ENCODE data around the gene PIPOX.

Gene PIPOX

DNA sequence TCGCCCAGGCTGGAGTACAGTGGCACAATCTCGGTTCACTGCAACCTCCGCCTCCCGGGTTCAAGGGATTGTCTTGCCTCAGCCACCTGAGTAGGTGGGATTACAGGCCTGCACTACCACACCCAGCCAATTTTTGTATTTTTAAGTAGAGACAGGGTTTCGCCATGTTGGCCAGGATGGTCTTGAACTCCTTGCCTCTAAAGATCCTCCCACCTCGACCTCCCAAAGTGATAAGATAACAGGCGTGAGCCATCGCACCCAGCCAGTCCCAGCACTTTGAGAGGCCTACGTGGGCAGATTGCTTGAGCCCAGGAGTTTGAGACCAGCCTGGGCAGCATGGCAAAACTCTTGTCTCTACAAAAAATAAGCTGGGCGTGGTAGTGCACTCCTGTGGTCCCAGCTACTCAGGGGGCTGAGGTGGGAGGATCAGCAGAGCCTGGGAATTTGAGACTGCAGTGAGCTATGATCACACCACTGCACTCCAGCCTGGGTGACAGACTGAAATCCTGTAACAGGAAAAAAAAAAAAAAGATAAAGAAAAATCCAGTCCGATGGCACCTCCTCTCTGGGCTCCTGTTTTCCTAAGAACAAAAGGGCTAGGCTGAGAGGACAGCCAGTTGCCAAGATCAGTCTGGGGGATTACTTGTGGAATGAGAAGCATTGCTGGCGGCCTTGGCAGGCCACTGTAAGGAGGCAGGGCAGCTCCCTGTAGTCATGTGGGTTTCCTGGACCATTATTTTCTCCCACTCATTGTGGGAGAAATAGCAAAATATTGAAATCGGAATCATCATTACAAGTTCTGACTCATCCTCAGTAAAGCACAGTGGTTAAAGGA lies 3.0 kb upstream of the PIPOX start:
- H3K18ac ChIP-seq (ENCODE audit: low read length): peak overlapping the region; percentile 22
- no peak overlapping the region for H2BK120ac ChIP-seq (ENCODE audit: low read depth, low read length)
- H3K4ac ChIP-seq (ENCODE audit: low read length): no peak overlapping the region
- no peaks in the 10 kb centered on the region for H3K36me3 ChIP-seq (replicated peaks in 1 of 2; ENCODE audit: control insufficient read depth in 2 of 2, insufficient read depth in 2 of 2, low read length in 2 of 2)
- peaks cover 23 to 53% of the 10 kb centered on the region in 2 donors for H3K4me1 ChIP-seq (ENCODE audit: control insufficient read depth in 2 of 2, insufficient read depth in 1 of 2, low read depth in 1 of 2, low read length in 2 of 2)
- H3K9me3 ChIP-seq (replicated peaks in 1 of 2; ENCODE audit: control insufficient read depth in 2 of 2, insufficient read depth in 1 of 2, low read depth in 1 of 2, low read length in 2 of 2): peaks cover 8 to 10% of the 10 kb centered on the region in 2 donors
- H4K8ac ChIP-seq (ENCODE audit: low read depth, low read length): no peak overlapping the region
- H3K4me3 ChIP-seq (ENCODE audit: low read length in 2 of 2): no peak overlapping the region
- no peak overlapping the region for H3K14ac ChIP-seq (ENCODE audit: low read length)
- H4K91ac ChIP-seq (ENCODE audit: low read depth, low read length, poor library complexity): no peak overlapping the region
- no peak overlapping the region for H3K23ac ChIP-seq (ENCODE audit: low read depth, low read length, poor library complexity)
- no peak overlapping the region for H2BK5ac ChIP-seq (ENCODE audit: low read length)
- no peak overlapping the region for H3K4me2 ChIP-seq (ENCODE audit: insufficient read depth, low read length, poor library complexity, severe bottlenecking)
- H2AK5ac ChIP-seq (ENCODE audit: low read depth, low read length): no peak overlapping the region
- no peak overlapping the region for H2BK12ac ChIP-seq (ENCODE audit: low read length)
- no peak overlapping the region for H3K9ac ChIP-seq (ENCODE audit: low read depth, low read length, poor library complexity)
- no peak overlapping the region for H3K27ac ChIP-seq (replicated peaks; ENCODE audit: low read length)
- WGBS, 2 donors (ENCODE audit: extremely low coverage in 2 of 2, insufficient read length in 2 of 2, insufficient replicate concordance in 1 of 2): no CpG with 5 or more reads among the region's 13 CpGs
- no peak for DNase-seq (ENCODE audit: low spot score)
- H2AFZ ChIP-seq (ENCODE audit: low read length): no peak overlapping the region
- no peaks in the 10 kb centered on the region for H3K27me3 ChIP-seq (ENCODE audit: control insufficient read depth in 3 of 3, insufficient read depth in 3 of 3, low read depth in 1 of 3, low read length in 3 of 3)
- H3K79me1 ChIP-seq (ENCODE audit: low read depth, low read length): no peaks in the 10 kb centered on the region
- H2BK15ac ChIP-seq (ENCODE audit: low read length): no peak overlapping the region

DNA sequence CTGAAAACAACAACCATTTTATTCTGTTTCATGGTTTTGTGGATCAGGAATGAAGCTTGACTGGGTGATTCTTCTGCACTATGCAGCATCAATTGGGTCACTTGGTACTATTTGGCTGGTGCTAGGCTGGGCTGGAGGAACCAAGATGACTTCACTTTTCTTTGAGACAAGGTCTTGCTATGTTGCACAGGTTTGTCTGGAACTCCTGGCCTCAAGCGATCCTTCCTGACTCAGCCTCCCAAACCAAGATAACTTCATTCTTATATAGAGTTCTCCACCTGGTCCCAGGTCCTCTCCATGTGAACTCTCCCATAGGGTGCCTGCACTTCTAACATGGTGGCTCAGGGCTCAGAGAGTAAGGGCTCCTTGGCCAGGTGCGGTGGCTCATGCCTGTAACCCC lies 1.9 kb upstream of the PIPOX start:
- H3K18ac ChIP-seq (ENCODE audit: low read length): peak overlapping the region; percentile 29
- H3K9ac ChIP-seq (ENCODE audit: low read depth, low read length, poor library complexity): no peak overlapping the region
- H3K14ac ChIP-seq (ENCODE audit: low read length): no peak overlapping the region
- no peak overlapping the region for H2BK12ac ChIP-seq (ENCODE audit: low read length)
- H3K4me2 ChIP-seq (ENCODE audit: insufficient read depth, low read length, poor library complexity, severe bottlenecking): no peak overlapping the region
- peaks cover 0 to 1% of the 10 kb centered on the region in 2 donors for H3K9me3 ChIP-seq (replicated peaks in 1 of 2; ENCODE audit: control insufficient read depth in 2 of 2, insufficient read depth in 1 of 2, low read depth in 1 of 2, low read length in 2 of 2)
- H2BK5ac ChIP-seq (ENCODE audit: low read length): no peak overlapping the region
- no peaks in the 10 kb centered on the region for H3K27me3 ChIP-seq (ENCODE audit: control insufficient read depth in 3 of 3, insufficient read depth in 3 of 3, low read depth in 1 of 3, low read length in 3 of 3)
- H3K36me3 ChIP-seq (replicated peaks in 1 of 2; ENCODE audit: control insufficient read depth in 2 of 2, insufficient read depth in 2 of 2, low read length in 2 of 2): no peaks in the 10 kb centered on the region
- WGBS, 2 donors (ENCODE audit: extremely low coverage in 2 of 2, insufficient read length in 2 of 2, insufficient replicate concordance in 1 of 2): no CpG with 5 or more reads among the region's 2 CpGs
- no peak overlapping the region for H3K4me3 ChIP-seq (ENCODE audit: low read length in 2 of 2)
- H4K91ac ChIP-seq (ENCODE audit: low read depth, low read length, poor library complexity): no peak overlapping the region
- H2BK15ac ChIP-seq (ENCODE audit: low read length): no peak overlapping the region
- H3K4me1 ChIP-seq (ENCODE audit: control insufficient read depth in 2 of 2, insufficient read depth in 1 of 2, low read depth in 1 of 2, low read length in 2 of 2): peaks cover 23 to 59% of the 10 kb centered on the region in 2 donors
- H2AFZ ChIP-seq (ENCODE audit: low read length): no peak overlapping the region
- no peak overlapping the region for H3K4ac ChIP-seq (ENCODE audit: low read length)
- no peak overlapping the region for H3K23ac ChIP-seq (ENCODE audit: low read depth, low read length, poor library complexity)
- H4K8ac ChIP-seq (ENCODE audit: low read depth, low read length): no peak overlapping the region
- H3K79me1 ChIP-seq (ENCODE audit: low read depth, low read length): no peaks in the 10 kb centered on the region
- no peak for DNase-seq (ENCODE audit: low spot score)
- H2BK120ac ChIP-seq (ENCODE audit: low read depth, low read length): no peak overlapping the region
- H2AK5ac ChIP-seq (ENCODE audit: low read depth, low read length): peak overlapping the region; percentile 16
- H3K27ac ChIP-seq (replicated peaks; ENCODE audit: low read length): no peak overlapping the region

DNA sequence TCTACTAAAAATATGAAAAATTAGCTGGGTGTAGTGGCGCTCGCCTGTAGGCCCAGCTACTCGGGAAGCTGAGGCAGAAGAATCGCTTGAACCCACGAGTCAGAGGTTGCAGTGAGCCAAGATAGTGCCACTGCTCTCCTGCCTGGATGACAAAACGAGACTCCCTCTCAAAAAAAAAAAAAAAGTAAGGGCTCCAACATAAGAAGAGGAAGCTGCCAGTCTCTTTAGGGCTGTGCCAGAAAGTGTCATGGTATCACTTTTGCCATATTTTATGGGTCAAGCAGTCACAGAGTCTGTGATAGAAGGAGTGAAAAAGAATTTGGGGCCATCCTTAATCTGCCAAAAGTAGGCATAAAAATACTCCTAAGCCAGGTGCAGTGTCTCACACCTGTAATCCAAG lies 1.4 kb upstream of the PIPOX start:
- no peak overlapping the region for H3K4ac ChIP-seq (ENCODE audit: low read length)
- H2BK15ac ChIP-seq (ENCODE audit: low read length): no peak overlapping the region
- H4K91ac ChIP-seq (ENCODE audit: low read depth, low read length, poor library complexity): no peak overlapping the region
- H3K4me3 ChIP-seq (ENCODE audit: low read length in 2 of 2): no peak overlapping the region
- no peak overlapping the region for H3K27ac ChIP-seq (replicated peaks; ENCODE audit: low read length)
- H3K23ac ChIP-seq (ENCODE audit: low read depth, low read length, poor library complexity): no peak overlapping the region
- H2BK5ac ChIP-seq (ENCODE audit: low read length): no peak overlapping the region
- H3K9ac ChIP-seq (ENCODE audit: low read depth, low read length, poor library complexity): no peak overlapping the region
- no CpG with 5 or more reads among the region's 6 CpGs for WGBS, 2 donors (ENCODE audit: extremely low coverage in 2 of 2, insufficient read length in 2 of 2, insufficient replicate concordance in 1 of 2)
- H3K27me3 ChIP-seq (ENCODE audit: control insufficient read depth in 3 of 3, insufficient read depth in 3 of 3, low read depth in 1 of 3, low read length in 3 of 3): no peaks in the 10 kb centered on the region
- H3K36me3 ChIP-seq (replicated peaks in 1 of 2; ENCODE audit: control insufficient read depth in 2 of 2, insufficient read depth in 2 of 2, low read length in 2 of 2): no peaks in the 10 kb centered on the region
- H3K14ac ChIP-seq (ENCODE audit: low read length): no peak overlapping the region
- H3K79me1 ChIP-seq (ENCODE audit: low read depth, low read length): no peaks in the 10 kb centered on the region
- no peak overlapping the region for H3K18ac ChIP-seq (ENCODE audit: low read length)
- no peak overlapping the region for H3K4me2 ChIP-seq (ENCODE audit: insufficient read depth, low read length, poor library complexity, severe bottlenecking)
- peaks cover 23 to 63% of the 10 kb centered on the region in 2 donors for H3K4me1 ChIP-seq (ENCODE audit: control insufficient read depth in 2 of 2, insufficient read depth in 1 of 2, low read depth in 1 of 2, low read length in 2 of 2)
- peaks cover 0 to under 1% of the 10 kb centered on the region in 2 donors for H3K9me3 ChIP-seq (replicated peaks in 1 of 2; ENCODE audit: control insufficient read depth in 2 of 2, insufficient read depth in 1 of 2, low read depth in 1 of 2, low read length in 2 of 2)
- no peak overlapping the region for H2BK12ac ChIP-seq (ENCODE audit: low read length)
- DNase-seq (ENCODE audit: low spot score): no peak
- H2AFZ ChIP-seq (ENCODE audit: low read length): no peak overlapping the region
- H2AK5ac ChIP-seq (ENCODE audit: low read depth, low read length): peak overlapping the region; percentile 16
- no peak overlapping the region for H4K8ac ChIP-seq (ENCODE audit: low read depth, low read length)
- no peak overlapping the region for H2BK120ac ChIP-seq (ENCODE audit: low read depth, low read length)

DNA sequence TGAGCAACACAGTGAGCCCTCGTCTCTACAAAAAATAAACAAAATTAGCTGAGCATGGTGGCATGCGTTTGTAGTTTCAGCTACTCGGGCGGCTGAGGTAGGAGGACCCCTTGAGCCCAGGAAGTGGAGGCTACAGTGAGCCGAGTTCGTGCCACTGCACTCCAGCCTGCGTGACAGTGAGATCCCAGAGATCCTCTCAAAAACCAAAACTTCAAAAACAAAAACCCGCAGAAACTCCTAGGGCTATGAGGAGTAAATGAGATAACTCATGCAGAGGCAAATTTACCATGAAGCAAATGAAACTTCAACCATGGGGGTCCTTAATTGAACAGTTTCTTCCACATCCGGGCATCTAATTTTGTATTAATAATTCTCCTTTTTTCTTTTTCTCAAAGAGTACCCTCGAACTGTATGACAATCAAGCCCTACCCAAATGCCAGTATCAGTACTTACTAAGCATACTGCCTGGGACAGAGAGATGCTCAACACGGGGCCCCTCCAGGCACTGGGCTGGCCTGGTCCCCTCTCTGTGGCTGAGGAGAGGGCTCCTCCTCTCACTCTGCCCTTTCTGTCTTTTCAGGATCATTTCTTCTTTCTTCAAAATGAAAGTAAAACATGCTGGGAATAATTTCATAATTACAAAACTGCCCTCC lies 789 bp upstream of the PIPOX start:
- H2AFZ ChIP-seq (ENCODE audit: low read length): peak overlapping the region; percentile 86

More for the DNA sequence above, 789 bp upstream of the PIPOX start:
- H4K8ac ChIP-seq (ENCODE audit: low read depth, low read length): no peak overlapping the region
- no peak overlapping the region for H3K27ac ChIP-seq (replicated peaks; ENCODE audit: low read length)
- H3K4me1 ChIP-seq (ENCODE audit: control insufficient read depth in 2 of 2, insufficient read depth in 1 of 2, low read depth in 1 of 2, low read length in 2 of 2): peaks cover 23 to 67% of the 10 kb centered on the region in 2 donors
- no peak overlapping the region for H3K4ac ChIP-seq (ENCODE audit: low read length)
- H2BK12ac ChIP-seq (ENCODE audit: low read length): no peak overlapping the region
- no peaks in the 10 kb centered on the region for H3K27me3 ChIP-seq (ENCODE audit: control insufficient read depth in 3 of 3, insufficient read depth in 3 of 3, low read depth in 1 of 3, low read length in 3 of 3)
- no peak overlapping the region for H3K9ac ChIP-seq (ENCODE audit: low read depth, low read length, poor library complexity)
- H3K23ac ChIP-seq (ENCODE audit: low read depth, low read length, poor library complexity): no peak overlapping the region
- no peak overlapping the region for H3K4me3 ChIP-seq (ENCODE audit: low read length in 2 of 2)
- no peak overlapping the region for H2BK120ac ChIP-seq (ENCODE audit: low read depth, low read length)
- no peaks in the 10 kb centered on the region for H3K36me3 ChIP-seq (replicated peaks in 1 of 2; ENCODE audit: control insufficient read depth in 2 of 2, insufficient read depth in 2 of 2, low read length in 2 of 2)
- no peak overlapping the region for H4K91ac ChIP-seq (ENCODE audit: low read depth, low read length, poor library complexity)
- peak overlapping the region; percentile 16 for H2AK5ac ChIP-seq (ENCODE audit: low read depth, low read length)
- no peak overlapping the region for H3K14ac ChIP-seq (ENCODE audit: low read length)
- no peaks in the 10 kb centered on the region for H3K9me3 ChIP-seq (replicated peaks in 1 of 2; ENCODE audit: control insufficient read depth in 2 of 2, insufficient read depth in 1 of 2, low read depth in 1 of 2, low read length in 2 of 2)
- DNase-seq (ENCODE audit: low spot score): no peak
- WGBS, 2 donors (ENCODE audit: extremely low coverage in 2 of 2, insufficient read length in 2 of 2, insufficient replicate concordance in 1 of 2): no CpG with 5 or more reads among the region's 11 CpGs
- no peak overlapping the region for H3K18ac ChIP-seq (ENCODE audit: low read length)
- H2BK15ac ChIP-seq (ENCODE audit: low read length): peak overlapping the region; percentile 56
- H2BK5ac ChIP-seq (ENCODE audit: low read length): no peak overlapping the region
- no peaks in the 10 kb centered on the region for H3K79me1 ChIP-seq (ENCODE audit: low read depth, low read length)
- H3K4me2 ChIP-seq (ENCODE audit: insufficient read depth, low read length, poor library complexity, severe bottlenecking): no peak overlapping the region

Data from neuronal stem cell (in vitro differentiated cells).